Liver (tissue), 3 donors: ENCODE data around the gene POLR3G.

Experiments
- FOXA1 ChIP-seq: IDR thresholded peaks from 2 replicates; pipeline ENCODE4 v1.6.1; 2016; ENCODE audit warnings: antibody characterized with exemption
- GABPA ChIP-seq, 2 donors: IDR thresholded peaks in 1 of 2; conservative IDR thresholded peaks in 1 of 2; 2 replicates each; pipeline ENCODE4 v1.6.1; 2016; ENCODE audit warnings: antibody characterized with exemption in 2 of 2, mild to moderate bottlenecking in 1 of 2, moderate library complexity in 1 of 2
- JUND ChIP-seq, 2 donors: IDR thresholded peaks; 2 replicates each; pipeline ENCODE4 v1.6.1; 2016; ENCODE audit warnings: antibody characterized with exemption in 2 of 2
- RAD21 ChIP-seq, 2 donors: IDR thresholded peaks; 2 replicates each; pipeline ENCODE4 v1.6.1; 2016; ENCODE audit warnings: antibody characterized with exemption in 2 of 2, mild to moderate bottlenecking in 2 of 2
- TAF1 ChIP-seq: conservative IDR thresholded peaks from 2 replicates; pipeline ENCODE4 v1.6.1; 2016; ENCODE audit warnings: antibody characterized with exemption, mild to moderate bottlenecking
- TF ChIP-seq, protein P1 (sequence below): fragments of 150-350 bp; IDR thresholded peaks from 2 replicates; pipeline ENCODE4 v1.5.1; 2017; ENCODE audit warnings: improper control_type of control experiment, low read depth, low read length; ENCODE audit not compliant: missing input control
- TF ChIP-seq, protein P2 (sequence below): IDR thresholded peaks from 2 replicates; pipeline ENCODE4 v1.6.1; 2016; ENCODE audit warnings: antibody characterized with exemption, mild to moderate bottlenecking
- donor health status: healthy.
- donor health status: healthy.

DNA sequence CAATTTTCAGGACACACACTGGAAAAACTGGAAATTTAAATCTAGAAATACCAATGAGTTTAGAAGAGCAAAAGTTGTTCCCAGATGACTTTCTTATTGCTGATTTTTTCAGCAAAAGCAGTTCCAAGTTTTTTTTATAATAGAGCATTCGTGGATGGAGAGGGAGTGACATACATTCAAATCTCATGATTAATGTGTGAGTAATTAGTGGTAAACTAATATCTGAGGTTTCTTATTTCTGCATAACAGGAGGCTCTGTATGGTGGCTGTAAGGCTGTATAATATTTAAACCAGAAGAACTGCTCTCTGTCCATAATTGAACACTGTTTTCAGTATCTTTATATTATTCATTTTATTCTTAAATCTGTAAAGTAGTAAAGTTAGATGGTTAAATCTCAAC, 28.9 kb downstream of the POLR3G start:
- TF ChIP-seq, protein P1, sequence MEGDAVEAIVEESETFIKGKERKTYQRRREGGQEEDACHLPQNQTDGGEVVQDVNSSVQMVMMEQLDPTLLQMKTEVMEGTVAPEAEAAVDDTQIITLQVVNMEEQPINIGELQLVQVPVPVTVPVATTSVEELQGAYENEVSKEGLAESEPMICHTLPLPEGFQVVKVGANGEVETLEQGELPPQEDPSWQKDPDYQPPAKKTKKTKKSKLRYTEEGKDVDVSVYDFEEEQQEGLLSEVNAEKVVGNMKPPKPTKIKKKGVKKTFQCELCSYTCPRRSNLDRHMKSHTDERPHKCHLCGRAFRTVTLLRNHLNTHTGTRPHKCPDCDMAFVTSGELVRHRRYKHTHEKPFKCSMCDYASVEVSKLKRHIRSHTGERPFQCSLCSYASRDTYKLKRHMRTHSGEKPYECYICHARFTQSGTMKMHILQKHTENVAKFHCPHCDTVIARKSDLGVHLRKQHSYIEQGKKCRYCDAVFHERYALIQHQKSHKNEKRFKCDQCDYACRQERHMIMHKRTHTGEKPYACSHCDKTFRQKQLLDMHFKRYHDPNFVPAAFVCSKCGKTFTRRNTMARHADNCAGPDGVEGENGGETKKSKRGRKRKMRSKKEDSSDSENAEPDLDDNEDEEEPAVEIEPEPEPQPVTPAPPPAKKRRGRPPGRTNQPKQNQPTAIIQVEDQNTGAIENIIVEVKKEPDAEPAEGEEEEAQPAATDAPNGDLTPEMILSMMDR, result no peak
- TF ChIP-seq FOXA1 (no peak), TAF1 (no peak), JUND (IDR thresholded peaks at IDR 0.05) (no peak), GABPA (IDR thresholded peaks at IDR 0.05 in 1 of 2, conservative IDR thresholded peaks at IDR 0.05 in 1 of 2) (no peak), RAD21 (IDR thresholded peaks at IDR 0.05) (no peak)
- TF ChIP-seq, protein P2, sequence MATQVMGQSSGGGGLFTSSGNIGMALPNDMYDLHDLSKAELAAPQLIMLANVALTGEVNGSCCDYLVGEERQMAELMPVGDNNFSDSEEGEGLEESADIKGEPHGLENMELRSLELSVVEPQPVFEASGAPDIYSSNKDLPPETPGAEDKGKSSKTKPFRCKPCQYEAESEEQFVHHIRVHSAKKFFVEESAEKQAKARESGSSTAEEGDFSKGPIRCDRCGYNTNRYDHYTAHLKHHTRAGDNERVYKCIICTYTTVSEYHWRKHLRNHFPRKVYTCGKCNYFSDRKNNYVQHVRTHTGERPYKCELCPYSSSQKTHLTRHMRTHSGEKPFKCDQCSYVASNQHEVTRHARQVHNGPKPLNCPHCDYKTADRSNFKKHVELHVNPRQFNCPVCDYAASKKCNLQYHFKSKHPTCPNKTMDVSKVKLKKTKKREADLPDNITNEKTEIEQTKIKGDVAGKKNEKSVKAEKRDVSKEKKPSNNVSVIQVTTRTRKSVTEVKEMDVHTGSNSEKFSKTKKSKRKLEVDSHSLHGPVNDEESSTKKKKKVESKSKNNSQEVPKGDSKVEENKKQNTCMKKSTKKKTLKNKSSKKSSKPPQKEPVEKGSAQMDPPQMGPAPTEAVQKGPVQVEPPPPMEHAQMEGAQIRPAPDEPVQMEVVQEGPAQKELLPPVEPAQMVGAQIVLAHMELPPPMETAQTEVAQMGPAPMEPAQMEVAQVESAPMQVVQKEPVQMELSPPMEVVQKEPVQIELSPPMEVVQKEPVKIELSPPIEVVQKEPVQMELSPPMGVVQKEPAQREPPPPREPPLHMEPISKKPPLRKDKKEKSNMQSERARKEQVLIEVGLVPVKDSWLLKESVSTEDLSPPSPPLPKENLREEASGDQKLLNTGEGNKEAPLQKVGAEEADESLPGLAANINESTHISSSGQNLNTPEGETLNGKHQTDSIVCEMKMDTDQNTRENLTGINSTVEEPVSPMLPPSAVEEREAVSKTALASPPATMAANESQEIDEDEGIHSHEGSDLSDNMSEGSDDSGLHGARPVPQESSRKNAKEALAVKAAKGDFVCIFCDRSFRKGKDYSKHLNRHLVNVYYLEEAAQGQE, result no peak
